ENCODE measurements around the gene SPDYE6. TPM values are rescaled to one million over a fixed set of nuclear protein-coding genes. Genes with fewer than 3 reads are reported as not detected.
"Not testable (repeated sequence)": the region's sequence is repeated elsewhere in the genome, so short reads cannot be mapped to it uniquely, and the experiment has no call there.

The SPDYE6 gene
- total RNA-seq, 1 donor from 2014 or later = not detected

GRCh38 chr7:102363549-102364393 is 7.5 kb upstream of the SPDYE6 start:
- peak; percentile 100 for ATAC-seq

- ATAC-seq = not testable (repeated sequence)
These were observed 9.3 kb downstream of the SPDYE6 start for GRCh38 chr7:102346983-102347382.

DNA sequence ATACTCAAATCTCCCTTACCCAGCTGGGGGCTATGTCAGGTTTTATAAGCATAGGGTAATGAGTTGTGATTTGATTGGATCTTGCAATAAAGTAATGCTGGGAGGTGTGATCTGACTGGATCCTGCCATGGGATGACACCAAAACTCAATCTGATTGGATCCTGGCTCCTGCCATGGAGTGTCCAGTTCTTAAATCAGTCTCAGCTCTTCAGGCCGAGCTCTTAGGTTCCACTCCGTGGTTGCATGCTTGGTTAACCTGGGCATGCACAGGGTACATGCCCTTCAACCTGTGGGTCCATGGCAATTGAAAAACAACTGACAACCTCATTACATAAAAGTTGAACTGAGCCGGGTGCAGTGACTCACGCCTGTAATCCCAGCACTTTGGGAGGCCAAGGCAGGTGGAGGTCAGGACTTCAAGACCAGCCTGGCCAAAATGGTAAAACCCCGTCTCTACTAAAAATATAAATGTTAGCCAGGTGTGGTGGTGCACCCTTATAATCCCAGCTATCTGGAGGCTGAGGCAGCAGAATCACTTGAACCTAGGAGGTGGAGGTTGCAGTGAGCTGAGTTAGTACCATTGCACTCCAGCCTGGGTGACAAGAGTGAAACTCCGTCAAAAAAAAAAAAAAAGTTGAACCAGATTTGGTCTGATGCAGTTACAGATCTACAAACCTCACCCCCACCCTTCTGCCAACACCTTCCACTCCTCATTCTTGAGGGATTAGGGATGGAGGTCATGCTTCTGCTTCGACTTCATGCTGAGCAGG is 15.5 kb downstream of the SPDYE6 start:
- ATAC-seq = not testable (repeated sequence)

- ATAC-seq = not testable (repeated sequence)
These were observed 18.8 kb downstream of the SPDYE6 start for GRCh38 chr7:102337420-102337819.

DNA sequence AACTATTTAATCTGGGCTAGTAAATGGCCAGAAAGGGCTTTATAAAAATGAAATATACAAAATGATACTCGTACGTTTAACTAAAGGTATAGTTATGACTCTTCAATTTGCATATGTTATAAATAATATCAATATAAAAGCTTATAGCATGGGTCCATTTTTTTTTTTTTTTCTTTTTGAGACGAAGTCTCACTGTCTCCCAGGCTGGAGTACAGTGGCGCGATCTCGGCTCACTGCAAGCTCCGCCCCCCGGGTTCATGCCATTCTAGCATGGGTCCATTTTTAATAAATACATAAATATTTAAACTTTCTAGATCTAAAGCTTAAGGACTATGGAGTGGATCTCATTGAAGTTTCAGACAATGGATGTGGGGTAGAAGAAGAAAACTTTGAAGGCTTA is 19.2 kb downstream of the SPDYE6 start:
- ATAC-seq = not testable (repeated sequence)

- ATAC-seq = not testable (repeated sequence)
These were observed 20.7 kb downstream of the SPDYE6 start for GRCh38 chr7:102335574-102335973.

DNA sequence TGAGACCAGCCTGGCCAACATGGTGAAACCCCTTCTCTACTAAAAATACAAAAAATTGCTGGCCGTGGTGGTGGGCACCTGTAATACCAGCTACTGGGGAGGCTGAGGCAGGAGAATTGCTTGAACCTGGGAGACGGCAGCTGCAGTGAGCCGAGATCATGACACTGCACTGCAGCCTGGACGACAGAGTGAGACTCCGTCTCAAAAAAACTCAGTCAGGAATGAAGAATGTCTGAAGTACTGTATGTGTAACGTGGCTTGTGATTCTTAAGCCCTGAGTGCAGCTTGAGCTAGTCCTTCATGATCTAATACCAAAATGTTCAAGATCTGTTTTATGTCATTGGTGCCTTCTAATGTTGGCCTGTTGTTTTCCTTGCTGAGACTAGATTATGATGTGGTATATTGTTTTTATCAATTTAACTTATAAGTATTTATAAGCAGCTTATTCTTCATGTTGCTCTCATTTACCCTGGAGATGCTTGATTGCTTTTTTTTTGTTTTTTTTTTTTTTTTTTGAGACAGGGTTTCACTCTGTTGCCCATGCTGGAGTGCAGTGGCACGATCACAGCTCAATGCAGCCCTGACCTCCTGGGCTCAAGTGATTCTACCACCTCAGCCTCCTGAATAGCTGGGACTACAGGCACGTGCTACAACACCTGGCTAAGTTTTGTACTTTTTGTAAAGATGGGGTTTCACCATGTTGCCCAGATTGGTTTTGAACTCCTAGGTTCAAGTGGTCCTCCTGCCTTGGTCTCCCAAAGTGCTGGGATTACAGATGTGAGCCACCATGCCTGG is 25.4 kb downstream of the SPDYE6 start:
- not testable (repeated sequence) for ATAC-seq

DNA sequence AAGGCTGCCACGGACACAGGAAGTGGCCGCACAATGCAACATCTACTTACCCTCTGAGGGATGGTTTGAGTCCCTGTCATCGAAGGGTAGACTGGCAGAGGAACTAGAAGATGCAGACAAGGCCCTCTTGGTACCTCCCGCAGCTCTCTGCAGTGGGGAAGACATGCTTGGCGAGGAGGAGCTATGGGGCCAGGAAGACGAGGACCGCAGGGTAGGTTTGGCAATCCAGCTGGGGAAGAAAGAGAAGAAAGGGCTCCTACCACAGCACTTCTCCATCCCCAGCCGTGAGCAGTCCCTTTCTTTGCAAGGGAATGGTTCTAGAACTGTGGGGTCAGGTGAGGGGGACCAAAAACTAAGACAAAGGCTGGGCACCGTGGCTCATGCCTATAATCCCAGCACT is 26.9 kb downstream of the SPDYE6 start:
- ATAC-seq = not testable (repeated sequence)

DNA sequence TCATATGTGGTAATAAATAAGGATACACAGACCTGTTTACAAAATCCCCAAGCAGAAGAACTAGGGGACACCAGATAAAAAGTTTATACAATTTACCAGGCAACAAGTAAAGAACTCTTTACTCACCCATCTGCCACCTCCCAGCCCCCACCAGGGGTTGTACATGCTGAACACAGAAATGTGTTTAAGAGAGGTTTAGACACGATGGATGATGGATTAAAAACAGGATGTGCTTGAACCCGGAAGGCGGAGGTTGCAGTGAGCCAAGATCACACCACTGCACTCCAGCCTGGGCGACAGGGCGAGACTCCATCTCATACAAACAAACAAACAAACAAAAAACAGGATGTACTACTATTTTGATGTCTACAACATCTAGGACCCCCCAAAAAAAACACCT is 27.4 kb downstream of the SPDYE6 start:
- ATAC-seq = not testable (repeated sequence)

DNA sequence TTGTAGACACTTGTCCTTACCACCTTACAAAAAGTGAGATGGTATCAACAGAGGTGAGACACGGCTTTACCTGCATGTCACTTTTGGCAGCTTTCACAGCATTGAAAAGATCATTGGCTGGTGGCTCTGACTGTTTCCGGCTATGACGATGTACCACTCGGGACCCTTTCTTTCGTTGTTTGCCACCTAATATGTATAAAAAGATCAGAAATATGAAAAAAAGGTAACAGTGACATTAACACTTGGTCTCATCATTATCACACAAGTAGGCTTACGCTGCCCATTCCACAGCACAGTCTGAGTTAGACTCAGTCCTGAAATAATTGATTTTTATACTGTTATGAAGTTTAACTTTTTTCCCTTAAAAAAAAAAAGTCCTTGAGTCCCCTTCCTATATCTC is 29.1 kb downstream of the SPDYE6 start:
- ATAC-seq = not testable (repeated sequence)

DNA sequence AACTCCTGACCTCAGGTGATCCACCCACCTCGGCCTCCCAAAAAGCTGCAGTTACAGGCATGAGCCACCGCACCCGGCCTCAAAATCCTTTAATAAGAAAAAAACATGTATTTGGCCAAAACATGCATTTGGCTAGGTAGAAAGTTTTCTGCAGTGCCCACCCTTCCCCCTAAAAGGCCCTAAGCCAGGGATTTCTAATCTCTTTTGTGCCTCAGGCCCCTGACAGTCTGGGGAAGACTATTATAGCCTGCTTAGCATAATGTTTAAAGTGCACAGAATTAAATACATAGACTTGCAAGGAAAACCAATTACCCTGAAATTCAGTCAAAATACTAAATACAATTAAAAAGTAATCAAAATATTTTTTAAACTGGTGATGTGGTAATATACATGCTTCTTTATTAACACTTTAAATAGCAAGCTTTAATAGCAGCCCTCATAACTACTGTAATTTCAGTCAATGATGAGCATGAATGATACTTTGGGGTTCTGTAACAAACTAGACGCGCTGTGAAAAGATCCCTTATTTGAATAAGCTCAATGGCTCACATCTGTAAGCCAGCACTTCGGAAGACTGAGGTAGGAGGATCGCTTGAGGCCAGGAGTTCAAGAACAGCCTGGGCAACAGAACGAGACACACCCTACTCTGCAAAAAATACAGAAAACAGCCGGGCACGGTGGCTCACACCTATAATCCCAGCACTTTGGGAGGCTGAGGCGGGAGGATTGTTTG is 29.9 kb downstream of the SPDYE6 start:
- no peak for ATAC-seq

- ATAC-seq = not testable (repeated sequence)
These were observed 31.1 kb downstream of the SPDYE6 start for GRCh38 chr7:102325106-102325505.

DNA sequence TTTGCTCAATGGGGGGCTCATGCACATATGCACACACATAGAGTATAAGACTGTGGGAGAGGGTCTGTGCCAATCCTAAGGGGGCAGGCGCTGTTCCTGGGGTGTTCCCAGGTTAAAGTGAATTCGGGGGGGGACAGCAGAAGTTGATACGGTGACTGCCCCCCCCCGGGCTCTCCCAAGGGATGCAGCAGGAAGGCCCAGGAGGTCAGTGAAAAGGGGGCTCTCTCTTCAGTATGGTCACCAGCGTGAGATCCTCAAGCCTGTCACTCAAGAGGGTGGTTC is 32.4 kb downstream of the SPDYE6 start:
- no peak for ATAC-seq

- ATAC-seq = no peak
These were observed 34.0 kb downstream of the SPDYE6 start for GRCh38 chr7:102322202-102322715.

GRCh38 chr7:102321351-102322201 is 34.7 kb downstream of the SPDYE6 start:
- peak; percentile 71 for ATAC-seq

GRCh38 chr7:102320601-102321350 is 35.5 kb downstream of the SPDYE6 start:
- no peak for ATAC-seq

DNA sequence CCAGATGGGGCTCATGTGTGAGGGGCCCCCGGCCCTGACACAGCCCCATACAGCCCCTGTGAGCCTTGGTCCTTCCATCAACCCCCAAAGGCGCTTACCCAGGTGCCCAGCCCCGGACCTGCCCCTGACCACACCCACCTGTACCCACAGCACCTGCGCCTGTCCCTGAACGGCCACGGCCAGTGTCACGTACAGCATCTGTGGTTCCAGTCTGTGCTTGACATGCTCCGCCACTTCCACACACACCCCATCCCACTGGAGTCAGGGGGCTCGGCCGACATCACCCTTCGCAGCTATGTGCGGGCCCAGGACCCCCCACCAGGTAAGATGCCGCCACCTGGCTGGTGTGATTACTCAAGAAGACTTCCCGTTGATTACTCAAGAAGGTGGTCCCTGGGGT is 36.1 kb downstream of the SPDYE6 start:
- ATAC-seq = no peak

DNA sequence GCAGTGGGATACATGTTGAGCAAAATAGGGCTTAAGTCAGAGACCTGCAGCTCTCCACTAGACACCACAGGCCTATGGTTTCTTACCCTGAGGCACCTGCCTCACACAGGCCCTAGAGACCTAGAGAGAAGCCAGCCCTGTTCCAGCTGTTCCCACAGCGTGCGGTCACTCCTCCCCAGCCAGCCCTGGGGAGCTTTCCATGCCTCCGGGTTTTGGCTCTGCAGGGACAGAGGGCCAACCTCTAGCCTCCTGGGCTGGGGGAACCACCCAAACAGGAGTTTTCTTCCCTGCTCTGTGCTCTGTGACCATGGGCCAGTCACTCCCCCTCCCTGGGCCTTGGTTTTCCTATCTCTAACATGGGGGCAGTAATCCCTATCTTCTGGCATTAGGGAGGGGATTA is 36.6 kb downstream of the SPDYE6 start:
- ATAC-seq = no peak

DNA sequence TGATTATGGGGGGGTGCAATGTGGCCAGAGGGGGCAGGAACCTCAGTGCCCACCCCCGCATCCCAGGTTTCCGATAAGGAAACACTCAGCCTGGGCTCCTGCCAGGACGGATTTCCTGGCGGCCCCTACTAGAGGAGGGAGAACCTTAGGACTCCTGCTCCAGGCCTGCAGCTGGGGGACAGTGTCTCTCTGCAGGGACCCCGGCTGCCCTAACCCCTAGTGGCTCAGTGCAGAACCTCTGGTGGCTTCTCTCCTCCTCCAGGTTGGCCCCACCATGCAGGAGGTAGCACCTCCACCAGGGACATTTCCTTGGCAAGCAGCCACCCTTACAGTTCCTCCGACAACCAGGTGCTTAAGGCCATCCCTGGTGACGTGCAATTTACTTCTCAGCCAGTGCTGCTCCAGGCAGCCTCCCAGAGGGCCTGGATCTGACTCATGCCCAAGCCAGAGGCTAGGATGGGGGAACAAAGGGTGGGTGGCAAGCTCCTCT is 37.7 kb downstream of the SPDYE6 start:
- ATAC-seq = peak; percentile 69

All from esophagus mucosa (tissue), 1 donor.